CD4-positive, alpha-beta T cell treated with Interleukin-17A for 1 hour (primary cell): ENCODE results near the gene CBARP.
A peak's percentile ranks its signal among the peaks of the same experiment; 100 is the strongest.

Source experiments
- DNase-seq: peaks from one replicate; pipeline ENCODE4 v3.0.0-alpha.2; 2020

The CBARP gene

GRCh38 chr19:1237754-1238368 lies at the start of gene CBARP:
Gene CBARP, minus strand, starts transcription at chr19:1238005. Its CDS starts 1,905 bp downstream, at chr19:1236100.
- DNase-seq, result peak; percentile 33

- no peak for DNase-seq
These were observed 48.9 kb upstream of the CBARP start for GRCh38 chr19:1286487-1287353.

- no peak for DNase-seq
These were observed 48.0 kb upstream of the CBARP start, which contains the start of gene EFNA2 for GRCh38 chr19:1285737-1286360. Gene EFNA2, plus strand, starts transcription at chr19:1285873. Its CDS starts 296 bp downstream, at chr19:1286169.

- no peak for DNase-seq
These were observed 47.4 kb upstream of the CBARP start for GRCh38 chr19:1284979-1285736.

- DNase-seq, result no peak
These were observed 46.6 kb upstream of the CBARP start for GRCh38 chr19:1284293-1284978.

GRCh38 chr19:1283917-1284292 lies 46.1 kb upstream of the CBARP start:
- no peak for DNase-seq

GRCh38 chr19:1283207-1283916 lies 45.6 kb upstream of the CBARP start:
- DNase-seq, result no peak

GRCh38 chr19:1282588-1283206 lies 44.9 kb upstream of the CBARP start:
- DNase-seq, result no peak

GRCh38 chr19:1281569-1282287 lies 43.9 kb upstream of the CBARP start:
- no peak for DNase-seq

GRCh38 chr19:1280636-1281568 lies 43.1 kb upstream of the CBARP start:
- DNase-seq, result no peak

- DNase-seq, result peak; percentile 83
These were observed 42.1 kb upstream of the CBARP start for GRCh38 chr19:1279782-1280341.

GRCh38 chr19:1278713-1279660 lies 41.2 kb upstream of the CBARP start:
- no peak for DNase-seq

- no peak for DNase-seq
These were observed 40.3 kb upstream of the CBARP start for GRCh38 chr19:1278074-1278473.

- no peak for DNase-seq
These were observed 39.3 kb upstream of the CBARP start for GRCh38 chr19:1277061-1277460.

- peak; percentile 37 for DNase-seq
These were observed 38.8 kb upstream of the CBARP start for GRCh38 chr19:1276628-1277022.

GRCh38 chr19:1275976-1276627 lies 38.3 kb upstream of the CBARP start:
- DNase-seq, result no peak

GRCh38 chr19:1275260-1275975 lies 37.6 kb upstream of the CBARP start, which contains the start of gene FAM174C:
Gene FAM174C, plus strand, starts transcription at chr19:1275530. Its CDS starts 20 bp downstream, at chr19:1275550.
- peak; percentile 97 for DNase-seq
